IPS-20b (cell line): ENCODE measurements around the gene VPS8.

Experiments
- H3K27ac ChIP-seq: one replicate; pipeline ENCODE4 v1.5.1; 2013; ENCODE audit warnings: low read length
- H3K27me3 ChIP-seq: 2 replicates; pipeline ENCODE4 v1.6.1; 2013; ENCODE audit warnings: mild to moderate bottlenecking, low read length, inconsistent platforms; ENCODE audit not compliant: insufficient read depth
- H3K36me3 ChIP-seq: 2 replicates; pipeline ENCODE4 v1.6.1; 2013; ENCODE audit warnings: low read depth, mild to moderate bottlenecking, inconsistent platforms, low read length, moderate library complexity; ENCODE audit not compliant: insufficient read depth
- H3K4me1 ChIP-seq: 2 replicates; pipeline ENCODE4 v1.6.1; 2013; ENCODE audit warnings: mild to moderate bottlenecking, control low read depth, inconsistent platforms, low read length, moderate library complexity; ENCODE audit not compliant: insufficient read depth
- H3K4me3 ChIP-seq: 2 replicates; pipeline ENCODE4 v1.5.1; 2013; ENCODE audit warnings: mild to moderate bottlenecking, low read length, inconsistent platforms
- H3K9ac ChIP-seq: 2 replicates; pipeline ENCODE4 v1.6.1; 2013; ENCODE audit warnings: low read depth, mild to moderate bottlenecking, inconsistent platforms, low read length, moderate library complexity
- H3K9me3 ChIP-seq: 2 replicates; pipeline ENCODE4 v1.6.1; 2013; ENCODE audit warnings: mild to moderate bottlenecking, low read depth, low read length, inconsistent platforms; ENCODE audit not compliant: insufficient read depth

Gene VPS8

DNA sequence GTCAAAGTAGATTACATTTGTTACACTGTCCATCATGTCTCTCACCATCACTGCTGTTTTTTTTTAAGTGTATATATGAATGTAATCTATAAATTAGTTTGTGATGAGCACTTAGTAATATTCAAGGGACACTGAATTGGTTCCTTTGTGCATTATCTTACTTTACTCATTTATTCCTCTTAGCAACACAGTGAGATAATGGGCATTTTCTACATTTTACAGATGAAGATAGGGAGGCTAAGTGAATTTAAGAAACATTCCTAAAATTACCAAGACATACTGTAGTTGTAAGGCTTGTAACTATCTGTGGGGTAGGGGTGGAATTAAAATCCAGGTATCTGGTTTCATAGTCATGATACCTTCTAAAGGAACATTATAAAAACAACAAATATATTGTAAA is 33.9 kb downstream of the VPS8 start:
- no peak overlapping the region for H3K27ac ChIP-seq
- H3K9me3 ChIP-seq, result no peaks in the 10 kb centered on the region
- H3K27me3 ChIP-seq, result no peaks in the 10 kb centered on the region
- no peaks in the 10 kb centered on the region for H3K4me1 ChIP-seq
- no peak overlapping the region for H3K4me3 ChIP-seq
- H3K36me3 ChIP-seq, result peaks cover 7% of the 10 kb centered on the region
- no peak overlapping the region for H3K9ac ChIP-seq

DNA sequence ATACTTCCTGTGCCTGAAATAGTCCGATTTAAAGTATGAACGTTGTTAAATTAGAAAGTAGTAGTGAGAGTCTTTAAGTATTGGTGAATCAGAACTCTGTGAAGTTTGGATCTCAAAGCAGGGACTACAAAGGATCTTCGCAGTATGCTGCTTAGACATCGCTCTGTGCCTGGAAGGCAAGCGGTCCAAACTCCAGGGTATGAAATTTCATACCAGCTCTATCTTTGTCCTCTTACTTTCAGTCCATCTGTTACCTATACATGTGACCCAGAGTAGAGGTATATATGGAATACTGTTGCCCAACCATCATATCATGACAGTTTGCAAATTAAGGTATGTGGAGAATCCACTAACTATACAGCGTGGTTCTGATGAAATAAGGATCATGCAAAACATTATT is 34.5 kb downstream of the VPS8 start:
- Histone ChIP-seq H3K9ac (no peak overlapping the region), H3K27me3 (no peaks in the 10 kb centered on the region), H3K4me1 (no peaks in the 10 kb centered on the region), H3K9me3 (no peaks in the 10 kb centered on the region), H3K4me3 (no peak overlapping the region), H3K27ac (no peak overlapping the region), H3K36me3 (peaks cover 7% of the 10 kb centered on the region)

DNA sequence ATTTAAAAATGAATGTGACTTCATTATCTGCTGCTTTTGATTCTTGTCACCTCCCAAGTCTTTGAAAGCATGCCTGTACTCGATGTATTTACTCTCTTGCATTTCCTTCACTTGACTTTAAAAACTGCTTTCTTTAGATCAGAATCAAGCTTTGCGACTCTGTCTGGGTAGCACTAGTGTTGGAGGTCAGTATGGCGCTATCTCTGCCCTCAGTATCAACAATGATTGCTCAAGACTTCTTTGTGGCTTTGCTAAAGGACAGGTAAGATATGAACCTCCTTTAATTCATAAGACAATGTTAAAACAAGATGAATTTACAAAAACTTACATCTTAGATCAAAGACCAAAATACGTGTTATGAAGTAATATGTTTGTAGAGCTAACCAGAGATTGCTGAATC is 37.0 kb downstream of the VPS8 start:
- Histone ChIP-seq H3K4me3 (no peak overlapping the region), H3K9me3 (no peaks in the 10 kb centered on the region), H3K27ac (no peak overlapping the region), H3K9ac (no peak overlapping the region), H3K36me3 (peaks cover 20% of the 10 kb centered on the region), H3K27me3 (no peaks in the 10 kb centered on the region), H3K4me1 (no peaks in the 10 kb centered on the region)

DNA sequence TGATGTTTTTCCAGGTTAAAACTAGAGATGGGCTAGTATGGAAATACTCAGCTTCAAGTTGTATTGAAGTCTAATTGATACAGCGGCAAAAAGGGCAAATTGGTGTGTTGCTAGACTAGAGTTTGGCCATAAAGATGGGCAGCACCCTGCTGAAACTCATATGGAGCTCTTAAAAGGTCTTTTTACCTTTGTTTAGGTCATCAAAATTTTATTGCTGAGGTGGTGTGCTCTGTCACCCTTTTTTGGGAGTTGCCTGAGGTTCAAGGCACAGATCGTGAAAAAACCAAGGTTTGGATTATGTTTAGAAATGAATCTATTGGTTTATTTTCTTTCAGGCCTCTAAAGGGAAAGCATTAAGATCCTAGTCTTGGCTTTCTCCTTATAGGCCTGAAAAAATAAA is 38.2 kb downstream of the VPS8 start:
- H3K27ac ChIP-seq, result no peak overlapping the region
- no peaks in the 10 kb centered on the region for H3K27me3 ChIP-seq
- H3K4me3 ChIP-seq, result no peak overlapping the region
- no peaks in the 10 kb centered on the region for H3K4me1 ChIP-seq
- H3K36me3 ChIP-seq, result peaks cover 32% of the 10 kb centered on the region
- H3K9ac ChIP-seq, result no peak overlapping the region
- no peaks in the 10 kb centered on the region for H3K9me3 ChIP-seq

DNA sequence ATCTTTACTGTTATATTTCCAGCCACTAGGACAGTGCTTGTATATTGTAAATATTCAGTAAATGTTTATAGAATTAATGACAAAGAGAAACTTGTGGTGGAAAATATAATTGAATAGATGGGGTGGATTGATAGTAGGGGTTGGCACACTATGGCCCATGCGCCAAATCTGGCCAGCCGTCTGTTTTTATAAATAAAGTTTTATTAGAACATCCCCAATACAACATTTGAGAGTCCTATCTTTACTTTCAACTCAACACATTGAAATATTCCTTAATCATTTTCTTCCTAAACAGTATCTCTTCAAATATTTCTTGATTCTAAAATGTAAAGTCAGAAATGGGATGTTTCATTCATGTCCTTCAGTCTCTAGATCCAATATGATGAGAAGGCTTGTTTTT is 45.1 kb downstream of the VPS8 start:
- Histone ChIP-seq H3K9ac (no peak overlapping the region), H3K36me3 (peaks cover 59% of the 10 kb centered on the region), H3K9me3 (no peaks in the 10 kb centered on the region), H3K4me3 (no peak overlapping the region), H3K27me3 (no peaks in the 10 kb centered on the region), H3K4me1 (no peaks in the 10 kb centered on the region), H3K27ac (no peak overlapping the region)

- Histone ChIP-seq H3K4me1 (no peaks in the 10 kb centered on the region), H3K27ac (no peak overlapping the region), H3K27me3 (no peaks in the 10 kb centered on the region), H3K9me3 (no peaks in the 10 kb centered on the region), H3K36me3 (peaks cover 48% of the 10 kb centered on the region), H3K9ac (no peak overlapping the region), H3K4me3 (no peak overlapping the region)
Measured at GRCh38 chr3:184864000-184864399, 52.0 kb downstream of the VPS8 start.

GRCh38 chr3:184868477-184868876 is 56.5 kb downstream of the VPS8 start:
- H3K9me3 ChIP-seq, result no peaks in the 10 kb centered on the region
- H3K27me3 ChIP-seq, result no peaks in the 10 kb centered on the region
- peaks cover 43% of the 10 kb centered on the region for H3K36me3 ChIP-seq
- no peak overlapping the region for H3K4me3 ChIP-seq
- no peak overlapping the region for H3K9ac ChIP-seq
- H3K27ac ChIP-seq, result no peak overlapping the region
- no peaks in the 10 kb centered on the region for H3K4me1 ChIP-seq

GRCh38 chr3:184872200-184872599 is 60.2 kb downstream of the VPS8 start:
- H3K4me1 ChIP-seq, result no peaks in the 10 kb centered on the region
- no peak overlapping the region for H3K27ac ChIP-seq
- H3K9ac ChIP-seq, result no peak overlapping the region
- no peak overlapping the region for H3K4me3 ChIP-seq
- H3K36me3 ChIP-seq, result peaks cover 30% of the 10 kb centered on the region
- H3K27me3 ChIP-seq, result no peaks in the 10 kb centered on the region
- no peaks in the 10 kb centered on the region for H3K9me3 ChIP-seq

DNA sequence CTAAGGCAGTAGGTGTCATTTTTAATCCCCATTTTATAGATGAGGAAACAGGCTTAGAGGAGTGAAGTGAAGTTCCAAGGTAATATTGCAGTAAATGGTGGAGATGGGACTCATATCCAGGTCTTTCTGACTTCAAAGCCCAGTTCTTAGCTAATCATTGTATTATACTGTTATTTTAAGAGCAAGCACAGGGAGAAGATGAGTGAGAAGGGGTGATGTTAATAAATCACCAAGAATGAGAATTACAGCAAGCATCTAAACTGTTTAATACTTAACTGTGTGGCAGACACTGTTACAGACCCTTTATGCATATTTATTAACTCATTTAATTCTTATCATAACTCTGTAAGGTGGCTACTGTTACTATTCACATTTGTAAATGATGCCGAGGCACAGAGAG is 61.2 kb downstream of the VPS8 start:
- H3K4me3 ChIP-seq, result no peak overlapping the region
- no peak overlapping the region for H3K27ac ChIP-seq
- no peaks in the 10 kb centered on the region for H3K9me3 ChIP-seq
- H3K9ac ChIP-seq, result no peak overlapping the region
- no peaks in the 10 kb centered on the region for H3K4me1 ChIP-seq
- H3K27me3 ChIP-seq, result no peaks in the 10 kb centered on the region
- H3K36me3 ChIP-seq, result peaks cover 33% of the 10 kb centered on the region

- no peak overlapping the region for H3K9ac ChIP-seq
- H3K27ac ChIP-seq, result no peak overlapping the region
- H3K27me3 ChIP-seq, result no peaks in the 10 kb centered on the region
- H3K36me3 ChIP-seq, result peaks cover 15% of the 10 kb centered on the region
- H3K4me3 ChIP-seq, result no peak overlapping the region
- H3K9me3 ChIP-seq, result no peaks in the 10 kb centered on the region
- no peaks in the 10 kb centered on the region for H3K4me1 ChIP-seq
Measured at GRCh38 chr3:184874709-184875644, 63.0 kb downstream of the VPS8 start.

DNA sequence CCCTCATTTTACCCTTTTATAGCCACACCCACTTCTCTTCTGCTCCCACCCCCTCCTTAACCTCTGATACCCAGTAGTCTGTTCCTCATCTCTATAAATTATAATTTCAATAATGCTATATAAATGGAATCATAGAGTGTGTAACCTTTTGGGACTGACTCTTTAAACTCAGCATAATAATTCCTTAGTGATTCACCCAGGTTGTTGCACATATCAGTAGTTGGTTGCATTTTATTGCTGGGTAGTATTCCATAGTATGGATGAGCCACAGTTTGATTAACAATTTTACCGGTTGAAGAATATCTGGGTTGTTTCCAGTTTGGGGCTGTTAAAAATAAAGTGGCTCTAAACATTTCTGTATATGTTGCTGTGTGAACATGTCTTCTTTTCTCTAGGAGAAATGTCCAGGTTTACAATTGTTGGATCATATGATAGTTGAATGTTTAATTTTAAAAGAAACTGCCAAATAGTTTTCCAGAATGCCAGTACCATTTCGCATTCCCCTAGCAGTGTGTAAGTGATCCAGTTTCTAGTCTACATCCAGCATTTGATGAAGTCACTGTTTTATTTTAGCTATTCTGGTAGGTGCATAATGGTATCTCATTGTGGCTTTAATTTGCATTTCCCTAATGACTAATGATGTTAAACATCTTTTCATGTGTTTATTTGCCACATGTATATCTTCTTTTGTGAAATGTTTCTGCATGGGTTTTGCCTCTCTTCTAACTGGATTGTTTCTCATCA is 68.5 kb downstream of the VPS8 start:
- no peaks in the 10 kb centered on the region for H3K4me1 ChIP-seq

More for the DNA sequence above, 68.5 kb downstream of the VPS8 start:
- Histone ChIP-seq H3K27ac (no peak overlapping the region), H3K9ac (no peak overlapping the region), H3K36me3 (peaks cover 7% of the 10 kb centered on the region), H3K27me3 (no peaks in the 10 kb centered on the region), H3K4me3 (no peak overlapping the region), H3K9me3 (no peaks in the 10 kb centered on the region)
